Activated CD4-positive, alpha-beta T cell treated with anti-CD3 and anti-CD28 coated beads, Interleukin-2, amount 10 ng/mL, durations not matched to agents 24 days and 14 days (primary cell): ENCODE results near the gene TAS1R2. TPM values are rescaled to one million over a fixed set of nuclear protein-coding genes. Genes with fewer than 3 reads are reported as not detected.

Experiments
- DNase-seq: peaks from one replicate; pipeline ENCODE4 v3.0.0; 2022
- H3K27ac Mint-ChIP-seq: one replicate; pipeline ENCODE4 v1.8.0; 2022; ENCODE audit warnings: mild to moderate bottlenecking, mixed read lengths
- H3K27me3 Mint-ChIP-seq: one replicate; pipeline ENCODE4 v1.8.0; 2022; ENCODE audit warnings: mixed read lengths
- H3K36me3 Mint-ChIP-seq: one replicate; pipeline ENCODE4 v1.8.0; 2022; ENCODE audit warnings: low read depth, mild to moderate bottlenecking, mixed read lengths
- H3K4me1 Mint-ChIP-seq: one replicate; pipeline ENCODE4 v1.8.0; 2021; ENCODE audit warnings: mixed read lengths
- H3K4me3 Mint-ChIP-seq: one replicate; pipeline ENCODE4 v1.8.0; 2022; ENCODE audit warnings: mild to moderate bottlenecking, moderate library complexity, mixed read lengths
- H3K9me3 Mint-ChIP-seq: one replicate; pipeline ENCODE4 v1.8.0; 2021; ENCODE audit warnings: mixed read lengths
- intact Hi-C: fragments of 100-400 bp; cut with micrococcal nuclease; formaldehyde crosslinking; loops from one replicate; pipeline ENCODE4 v1.15.1; 2023
- total RNA-seq: library from RNA; stranded (reverse); gene quantifications from 2 replicates; pipeline ENCODE4 v1.2.3, GENCODE V29; 2022

Gene TAS1R2
- not detected in 2 replicates for total RNA-seq

DNA sequence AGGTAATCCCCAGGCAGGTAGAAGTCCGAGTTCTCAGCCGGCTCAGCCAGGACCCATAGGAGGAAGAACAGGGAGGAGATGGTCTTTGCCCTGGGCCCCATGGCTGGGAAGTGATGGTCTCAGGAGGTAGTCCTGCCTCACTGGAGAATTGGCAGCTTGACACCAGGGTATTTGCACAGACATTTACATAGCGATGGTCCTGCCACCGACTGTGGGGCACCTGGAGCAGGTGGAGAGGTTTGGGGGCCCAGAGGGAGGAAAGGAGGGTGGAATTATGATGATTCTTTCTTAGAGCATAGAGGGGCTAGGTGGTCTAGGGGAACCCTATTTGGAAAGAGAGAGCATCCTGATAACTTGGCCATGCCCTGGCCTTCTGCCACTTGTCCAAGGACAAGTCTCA, at the start of gene TAS1R2:
TAS1R2 (minus strand) TSS at position 101 of the 400 bp plus-strand sequence; CDS start at position 101, 0 bp downstream.
- no peak for DNase-seq
- Mint-ChIP-seq H3K4me1 (no peaks in the 10 kb centered on the region), H3K4me3 (no peak within 1 kb of the TSS), H3K9me3 (no peaks in the 10 kb centered on the region), H3K27me3 (no peaks in the 10 kb centered on the region), H3K27ac (no peak within 1 kb of the TSS), H3K36me3 (no peaks in the 10 kb centered on the region)
- intact Hi-C loops = no loop called here

DNA sequence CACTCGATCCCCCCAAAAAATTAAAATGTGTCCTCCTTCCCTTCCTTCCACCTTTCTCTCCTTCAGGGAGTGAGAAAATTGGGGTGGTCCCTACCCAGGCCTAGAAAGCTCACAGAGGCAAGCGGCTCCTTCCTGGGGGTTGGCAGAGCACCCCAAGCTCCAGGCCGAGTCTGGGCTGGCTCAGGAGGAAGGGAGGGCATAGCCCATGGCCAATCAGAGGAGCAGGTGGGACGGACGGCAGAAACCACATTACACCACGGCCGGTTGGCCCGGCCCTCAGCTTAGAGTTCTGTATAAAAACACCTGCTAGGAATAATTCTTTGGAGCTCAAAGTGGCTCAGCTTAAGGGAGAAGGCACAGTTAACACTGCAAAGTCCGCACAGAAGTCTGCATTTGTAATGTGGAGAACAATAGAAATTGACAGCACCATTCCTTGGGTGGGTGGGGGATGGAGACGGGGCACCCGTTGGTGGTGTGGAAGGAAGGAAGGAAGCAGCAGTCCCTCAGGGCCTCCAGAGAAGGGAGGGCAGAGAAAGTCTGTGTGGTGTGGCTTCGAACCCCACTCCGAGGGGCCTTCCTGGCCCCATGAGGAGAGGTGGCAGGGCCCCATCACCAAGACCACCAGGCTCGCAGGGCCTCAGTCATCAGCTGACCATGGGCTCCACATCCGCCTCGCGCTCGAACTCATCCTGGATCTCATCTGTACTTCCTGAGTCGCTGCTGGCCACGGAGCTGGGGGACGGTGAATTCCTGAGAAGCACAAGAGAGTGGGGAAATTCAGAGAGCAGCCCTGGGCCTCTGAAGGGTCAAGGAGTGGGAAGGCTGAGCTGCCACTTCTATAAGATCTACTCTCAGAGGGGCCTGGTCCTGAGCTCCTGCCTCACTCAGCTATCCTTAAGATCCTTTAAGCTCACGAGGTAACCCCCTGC, 48.7 kb upstream of the TAS1R2 start:
- no peaks in the 10 kb centered on the region for H3K27me3 Mint-ChIP-seq
- peaks cover 50% of the 10 kb centered on the region for H3K36me3 Mint-ChIP-seq
- intact Hi-C loops = loop anchor here (5.0 kb wide), 1 partner anchor 179 kb away; no protein-coding TSS in a partner anchor
- H3K4me3 Mint-ChIP-seq = no peak overlapping the region
- H3K9me3 Mint-ChIP-seq = no peaks in the 10 kb centered on the region
- peaks cover 15% of the 10 kb centered on the region for H3K4me1 Mint-ChIP-seq
- no peak overlapping the region for H3K27ac Mint-ChIP-seq
- no peak for DNase-seq

DNA sequence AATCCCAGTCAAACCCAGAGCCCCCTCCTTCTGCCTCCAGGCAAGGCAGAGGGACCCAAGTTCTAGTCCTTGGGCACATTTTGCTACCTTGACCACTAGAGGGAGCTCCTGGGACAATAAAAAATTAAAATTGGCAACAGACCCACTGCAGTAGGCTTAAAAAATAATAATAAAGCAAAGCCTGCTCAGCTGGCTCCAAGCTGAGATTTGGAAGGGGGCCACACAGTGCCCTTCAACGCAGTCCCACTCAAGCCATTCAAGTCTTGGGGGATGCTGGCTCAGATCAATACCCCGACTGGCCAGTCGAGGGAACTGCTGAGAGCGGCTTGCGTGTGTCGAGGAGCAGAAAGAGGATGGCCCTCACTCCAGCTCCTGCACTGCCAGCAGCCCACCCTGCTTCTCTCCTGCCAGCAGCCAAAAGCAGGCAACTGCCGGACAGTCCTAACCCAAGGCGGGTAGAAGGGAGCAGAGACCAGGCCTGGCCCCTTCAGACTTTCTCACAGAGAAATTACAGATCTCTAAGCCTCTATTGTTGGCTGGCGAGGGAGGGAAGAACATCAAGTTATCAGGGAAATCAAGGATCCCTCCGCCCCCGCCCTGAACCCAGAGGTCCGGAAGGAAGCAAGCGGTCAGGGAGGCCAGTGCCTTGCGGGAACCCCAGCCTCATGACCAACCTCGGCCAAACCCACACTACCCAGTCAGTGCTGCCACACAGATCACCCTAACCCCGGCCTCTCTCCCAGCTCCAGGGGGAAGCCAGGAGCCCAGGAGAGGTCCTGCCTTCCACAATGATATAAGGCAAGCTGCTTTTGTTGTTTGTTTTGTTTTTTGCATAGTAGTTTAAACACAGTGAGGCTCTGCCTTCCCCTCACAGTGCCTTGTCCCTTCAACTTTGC, 47.8 kb upstream of the TAS1R2 start:
- peaks cover 16% of the 10 kb centered on the region for H3K4me1 Mint-ChIP-seq
- intact Hi-C loops = loop anchor here (5.0 kb wide), 1 partner anchor 180 kb away; no protein-coding TSS in a partner anchor
- no peaks in the 10 kb centered on the region for H3K9me3 Mint-ChIP-seq
- H3K27ac Mint-ChIP-seq = peak overlapping the region; percentile 58
- DNase-seq = peak; percentile 90
- peaks cover 47% of the 10 kb centered on the region for H3K36me3 Mint-ChIP-seq
- H3K4me3 Mint-ChIP-seq = no peak overlapping the region
- H3K27me3 Mint-ChIP-seq = no peaks in the 10 kb centered on the region

GRCh38 chr1:18903291-18903756, 43.9 kb upstream of the TAS1R2 start:
- peak overlapping the region; percentile 96 for H3K4me3 Mint-ChIP-seq
- H3K27me3 Mint-ChIP-seq = no peaks in the 10 kb centered on the region
- H3K9me3 Mint-ChIP-seq = no peaks in the 10 kb centered on the region
- intact Hi-C loops = loop anchor here (2.0 kb wide), 2 partner anchors 53 to 171 kb away; partner anchors contain the start of gene IFFO2
- H3K4me1 Mint-ChIP-seq = peaks cover 27% of the 10 kb centered on the region
- peaks cover 16% of the 10 kb centered on the region for H3K36me3 Mint-ChIP-seq
- peak overlapping the region; percentile 97 for H3K27ac Mint-ChIP-seq
- no peak for DNase-seq

GRCh38 chr1:18902523-18903290, 43.2 kb upstream of the TAS1R2 start, which contains the start of gene ALDH4A1:
ALDH4A1 (minus strand) TSS chr1:18902555; CDS start chr1:18902523, 32 bp downstream.
- Mint-ChIP-seq H3K9me3 (no peaks in the 10 kb centered on the region), H3K27me3 (no peaks in the 10 kb centered on the region), H3K27ac (peak within 1 kb of the TSS; percentile 97), H3K4me3 (peak within 1 kb of the TSS; percentile 96), H3K4me1 (peaks cover 27% of the 10 kb centered on the region), H3K36me3 (peaks cover 12% of the 10 kb centered on the region)
- peak; percentile 98 for DNase-seq
- intact Hi-C loops = loop anchor here (1.0 to 2.0 kb wide), 3 partner anchors 24 to 172 kb away; partner anchors contain the start of gene IFFO2

- Mint-ChIP-seq H3K36me3 (peaks cover 5% of the 10 kb centered on the region), H3K4me3 (peak overlapping the region; percentile 96), H3K27me3 (no peaks in the 10 kb centered on the region), H3K27ac (peak overlapping the region; percentile 97), H3K9me3 (no peaks in the 10 kb centered on the region), H3K4me1 (peaks cover 27% of the 10 kb centered on the region)
- no peak for DNase-seq
- intact Hi-C loops = loop anchor here (1.0 to 2.0 kb wide), 3 partner anchors 24 to 173 kb away; partner anchors contain the start of gene IFFO2
These were observed 42.6 kb upstream of the TAS1R2 start for GRCh38 chr1:18901952-18902522.

GRCh38 chr1:18901147-18901951, 41.9 kb upstream of the TAS1R2 start:
- intact Hi-C loops = no loop called here
- Mint-ChIP-seq H3K27ac (peak overlapping the region; percentile 91), H3K27me3 (no peaks in the 10 kb centered on the region), H3K36me3 (no peaks in the 10 kb centered on the region), H3K9me3 (no peaks in the 10 kb centered on the region), H3K4me3 (peak overlapping the region; percentile 96), H3K4me1 (peaks cover 27% of the 10 kb centered on the region)
- no peak for DNase-seq

DNA sequence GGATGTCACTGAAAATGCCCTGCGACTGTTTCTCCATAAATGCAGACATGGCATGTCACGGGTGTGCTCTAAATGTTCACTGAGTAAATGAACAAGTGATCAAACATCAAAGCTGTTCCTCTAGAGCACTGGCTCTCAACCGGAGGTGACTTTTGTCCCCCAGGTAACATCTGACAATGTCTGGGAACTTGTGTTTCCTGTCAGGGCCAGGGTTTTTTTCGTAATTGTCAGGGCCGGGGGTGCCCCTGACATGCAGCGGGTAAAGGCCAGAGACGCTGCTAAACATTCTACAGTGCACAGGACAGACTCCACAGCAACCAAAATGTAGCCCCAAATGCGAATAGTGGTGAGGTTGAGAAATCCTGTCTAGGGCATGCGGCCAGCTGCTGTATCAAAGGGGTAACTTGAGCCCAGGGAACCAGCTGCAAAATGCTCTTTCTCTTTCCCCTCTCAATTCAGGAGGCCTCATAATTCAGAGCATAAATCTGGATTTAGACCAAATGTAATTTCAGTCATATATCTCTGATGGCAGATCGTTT, 40.9 kb upstream of the TAS1R2 start:
- H3K27ac Mint-ChIP-seq = no peak overlapping the region
- no peaks in the 10 kb centered on the region for H3K9me3 Mint-ChIP-seq
- H3K36me3 Mint-ChIP-seq = no peaks in the 10 kb centered on the region
- peak; percentile 64 for DNase-seq
- H3K27me3 Mint-ChIP-seq = no peaks in the 10 kb centered on the region
- peaks cover 27% of the 10 kb centered on the region for H3K4me1 Mint-ChIP-seq
- peak overlapping the region; percentile 96 for H3K4me3 Mint-ChIP-seq
- intact Hi-C loops = no loop called here

DNA sequence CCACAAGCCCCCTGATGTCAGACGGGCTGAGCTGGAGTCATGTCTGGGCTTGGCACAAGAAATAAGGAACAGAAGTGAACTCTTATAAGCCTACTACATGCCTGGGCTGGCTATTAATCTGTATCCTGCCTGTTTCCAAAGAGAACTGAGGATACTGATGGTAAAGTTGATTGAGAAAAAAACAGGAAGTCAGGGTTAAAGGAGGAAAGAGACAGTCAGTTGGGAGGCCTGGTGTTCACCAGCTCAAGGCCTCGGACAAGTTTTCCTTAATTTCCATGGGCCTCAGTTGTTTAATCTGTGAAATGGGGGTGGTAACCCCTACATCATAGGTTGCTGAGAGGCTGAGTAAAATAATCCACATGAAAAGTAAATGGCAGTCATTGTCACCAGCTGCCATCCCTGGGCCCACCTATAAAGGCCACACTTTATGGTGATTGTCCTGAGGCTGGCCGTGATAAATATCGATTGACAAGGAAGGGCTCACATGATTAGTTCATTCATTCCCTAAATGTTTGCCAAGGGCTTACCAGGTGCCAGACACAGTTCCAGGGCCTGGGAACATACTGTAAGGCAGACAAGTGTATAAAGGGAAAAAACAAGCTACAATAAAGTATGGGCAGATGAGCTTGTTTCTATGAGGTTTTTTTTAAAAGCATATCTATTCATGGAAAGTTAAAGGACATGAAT, 40.0 kb upstream of the TAS1R2 start:
- Mint-ChIP-seq H3K9me3 (no peaks in the 10 kb centered on the region), H3K4me1 (peaks cover 27% of the 10 kb centered on the region), H3K27ac (no peak overlapping the region), H3K4me3 (no peak overlapping the region), H3K27me3 (no peaks in the 10 kb centered on the region), H3K36me3 (no peaks in the 10 kb centered on the region)
- DNase-seq = no peak
- intact Hi-C loops = no loop called here

DNA sequence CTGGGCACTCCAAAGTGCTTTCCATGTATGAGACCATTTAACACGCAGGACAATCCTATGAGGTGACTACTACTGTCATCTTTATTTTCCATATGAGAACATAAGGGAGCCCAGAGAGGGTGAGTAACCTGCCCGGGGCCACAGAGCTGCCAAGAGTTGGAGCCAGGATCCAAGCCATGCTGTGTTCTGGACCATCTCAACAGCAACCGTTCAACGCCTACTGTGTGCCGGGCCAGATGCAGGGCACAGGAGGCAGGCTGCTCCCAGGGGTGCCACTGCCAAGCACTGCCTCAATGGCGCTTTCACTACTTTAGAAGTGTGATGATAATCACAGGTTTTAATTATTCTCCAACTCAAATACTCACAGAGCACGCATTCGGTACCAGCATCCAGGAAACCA, 39.1 kb upstream of the TAS1R2 start:
- no peak for DNase-seq
- H3K36me3 Mint-ChIP-seq = no peaks in the 10 kb centered on the region
- H3K27ac Mint-ChIP-seq = no peak overlapping the region
- H3K4me3 Mint-ChIP-seq = no peak overlapping the region
- H3K4me1 Mint-ChIP-seq = peaks cover 24% of the 10 kb centered on the region
- intact Hi-C loops = no loop called here
- no peaks in the 10 kb centered on the region for H3K27me3 Mint-ChIP-seq
- H3K9me3 Mint-ChIP-seq = no peaks in the 10 kb centered on the region

DNA sequence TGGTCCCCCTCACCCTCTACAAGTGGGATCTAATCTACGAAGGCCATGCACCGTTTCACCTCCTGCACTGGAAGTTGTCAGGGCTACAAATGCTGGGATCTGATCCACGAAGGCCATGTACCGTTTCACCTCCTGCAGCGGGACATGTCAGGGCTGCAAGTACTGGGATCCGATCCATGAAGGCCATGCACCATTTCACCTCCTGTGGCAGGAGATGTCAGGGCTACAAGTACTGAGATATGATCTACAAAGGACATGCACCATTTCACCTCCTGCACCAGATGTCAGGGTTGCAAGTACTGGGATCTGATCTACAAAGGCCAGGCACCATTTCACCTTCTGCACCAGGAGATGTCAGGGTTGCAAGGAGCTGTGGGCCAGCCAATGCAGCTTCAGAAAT, 35.9 kb upstream of the TAS1R2 start:
- Mint-ChIP-seq H3K9me3 (no peaks in the 10 kb centered on the region), H3K27ac (no peak overlapping the region), H3K27me3 (no peaks in the 10 kb centered on the region), H3K4me1 (peaks cover under 1% of the 10 kb centered on the region), H3K4me3 (no peak overlapping the region), H3K36me3 (no peaks in the 10 kb centered on the region)
- intact Hi-C loops = no loop called here
- DNase-seq = no peak
